Sigmoid colon (tissue), 7 donors: ENCODE measurements around the gene NTNG1. TPM values are rescaled to one million over a fixed set of nuclear protein-coding genes. Genes with fewer than 3 reads are reported as not detected.

Source experiments
- DNase-seq: peaks from one replicate; pipeline ENCODE4 v3.0.0-alpha.2; 2019
- H3K27ac ChIP-seq, 4 donors: fragments of 200-600 bp; sonication (generic); one replicate each; pipeline ENCODE4 v1.5.1; 2016 to 2019; ENCODE audit warnings: mild to moderate bottlenecking in 1 of 4
- H3K27me3 ChIP-seq, 3 donors: fragments of 200-600 bp; sonication (generic); one replicate each; pipeline ENCODE4 v1.5.1; 2019; ENCODE audit warnings: mild to moderate bottlenecking in 1 of 3
- H3K36me3 ChIP-seq, 4 donors: fragments of 200-600 bp; sonication (generic); one replicate each; pipeline ENCODE4 v1.5.1; 2016 to 2019
- H3K4me1 ChIP-seq, 4 donors: fragments of 200-600 bp; sonication (generic); one replicate each; pipeline ENCODE4 v1.5.1; 2017 to 2019
- H3K4me3 ChIP-seq, 4 donors: fragments of 200-600 bp; sonication (generic); one replicate each; pipeline ENCODE4 v1.5.1; 2017 to 2019; ENCODE audit warnings: mild to moderate bottlenecking in 2 of 4, moderate library complexity in 1 of 4
- H3K9me3 ChIP-seq, 4 donors: fragments of 200-600 bp in 3 of 4; sonication (generic) in 3 of 4; one replicate each; pipeline versions ENCODE4 v1.5.1 to v1.6.1; 2013 to 2019
- EP300 ChIP-seq, 4 donors: sonication (generic); formaldehyde crosslinking; IDR thresholded peaks; one replicate each; pipeline ENCODE4 v1.6.1; 2017; ENCODE audit warnings: antibody characterized with exemption in 4 of 4
- POLR2A ChIP-seq, 2 donors: fragments of 450-650 bp; IDR thresholded peaks; one replicate each; pipeline ENCODE4 v1.6.1; 2016; ENCODE audit warnings: antibody characterized with exemption in 2 of 2, mild to moderate bottlenecking in 2 of 2, moderate library complexity in 2 of 2
- POLR2AphosphoS5 ChIP-seq, 4 donors: sonication (generic); formaldehyde crosslinking; IDR thresholded peaks; one replicate each; pipeline ENCODE4 v1.6.1; 2017; ENCODE audit warnings: antibody characterized with exemption in 4 of 4
- WGBS, 2 donors: extraction: QIAGEN DNeasy Blood & Tissue Kit; methylation state at CpG; one replicate each; pipeline ENCODE4 v1.1.7; 2013; 5-methylcytosine and 5-hydroxymethylcytosine counted together
- intact Hi-C: fragments of 100-400 bp; cut with DNase I; formaldehyde crosslinking; loops from one replicate; pipeline ENCODE4 v1.15.1; 2023
- polyA plus RNA-seq, 3 donors: library from polyadenylated mRNA; stranded (reverse); fragments of 200-250 nt; gene quantifications; one replicate each; pipeline ENCODE4 v1.2.3, GENCODE V29; 2013
- small RNA-seq, 3 donors: library from RNA; depleted of rRNA; stranded (forward); fragments of <200 nt; gene quantifications; one replicate each; pipeline ENCODE3, GENCODE V24; 2016
- total RNA-seq, 4 donors: library from RNA; depleted of rRNA; stranded (reverse); fragments of >200 nt; gene quantifications; one replicate each; pipeline ENCODE4 v1.1.0, GENCODE V29; 2016
- TF ChIP-seq, protein P1 (sequence below), 4 experiments: fragments of 450-650 bp in 3 of 4; fragments of 200-600 bp in 1 of 4; IDR thresholded peaks; one replicate each; pipeline ENCODE4 v1.5.1; 2016 to 2019; ENCODE audit warnings: antibody characterized with exemption in 4 of 4, mild to moderate bottlenecking in 3 of 4, moderate library complexity in 2 of 4
- donor health status: healthy with polysubstance abuse.
- donor health status: Bipolar disorder and iron deficiency.
- donor health status: healthy.

The NTNG1 gene
- total and polyA plus RNA-seq, 7 donors, result under 0.01 to 32.5 (median 9.5) TPM; not detected in 1

DNA sequence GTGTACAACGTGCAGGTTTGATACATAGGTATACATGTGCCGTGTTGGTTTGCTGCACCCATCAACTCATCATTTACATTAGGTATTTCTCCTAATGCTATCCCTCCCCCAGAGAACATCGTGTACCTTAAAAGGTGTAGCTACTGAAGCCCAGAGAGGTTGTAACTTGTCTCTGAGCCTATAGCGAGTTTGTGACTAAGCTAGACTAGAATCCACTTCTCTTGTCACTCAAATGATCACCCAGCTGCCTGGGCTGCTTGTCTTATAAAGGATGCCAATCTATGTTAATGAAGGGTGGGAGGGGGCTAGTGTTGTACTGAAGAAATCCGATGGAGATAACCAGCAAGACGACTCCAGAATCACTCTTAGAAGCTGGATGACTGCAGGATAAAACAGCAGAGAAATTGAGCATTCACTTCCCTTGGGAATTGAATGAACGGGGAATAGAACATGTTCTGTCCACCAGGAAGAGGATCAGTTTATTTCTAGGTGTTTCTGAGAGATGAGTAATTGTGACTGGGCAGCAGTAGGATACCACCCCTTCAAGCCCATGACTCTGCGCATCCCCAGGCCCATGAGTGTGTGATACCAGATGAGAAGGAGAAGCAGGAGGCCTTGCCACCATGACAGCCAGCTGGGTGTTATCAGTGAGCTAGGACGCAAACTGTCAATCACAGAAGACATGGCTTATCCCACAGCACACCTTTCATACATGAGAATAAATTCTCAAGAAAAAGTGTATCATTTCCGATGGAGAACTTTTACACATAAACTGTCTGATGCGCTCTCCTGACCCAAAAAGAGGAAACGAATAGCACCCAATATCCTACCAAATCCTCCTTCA, 390.4 kb downstream of the NTNG1 start:
- TF ChIP-seq EP300 (IDR thresholded peaks at IDR 0.05), result no peak
- no peak for TF ChIP-seq POLR2AphosphoS5 (IDR thresholded peaks at IDR 0.05)
- 87 to 93% methylated on average over 12 of the region's 12 CpGs for whole genome bisulfite sequencing, 2 donors
- DNase-seq, result no peak
- H3K4me1 ChIP-seq, result peaks cover 0 to 48% (median 28%) of the 10 kb centered on the region in 4 donors
- no peaks in the 10 kb centered on the region for H3K9me3 ChIP-seq
- no peaks in the 10 kb centered on the region for H3K27me3 ChIP-seq
- intact Hi-C loops, result loop anchor here (5.0 to 10.0 kb wide), 3 partner anchors 156 to 476 kb away; partner anchors contain the start of gene PRMT6
- peak overlapping the region in 3 of 4 donors; percentile 53 to 61 (median 59) for H3K27ac ChIP-seq
- no peaks in the 10 kb centered on the region for H3K36me3 ChIP-seq
- no peak overlapping the region for H3K4me3 ChIP-seq

DNA sequence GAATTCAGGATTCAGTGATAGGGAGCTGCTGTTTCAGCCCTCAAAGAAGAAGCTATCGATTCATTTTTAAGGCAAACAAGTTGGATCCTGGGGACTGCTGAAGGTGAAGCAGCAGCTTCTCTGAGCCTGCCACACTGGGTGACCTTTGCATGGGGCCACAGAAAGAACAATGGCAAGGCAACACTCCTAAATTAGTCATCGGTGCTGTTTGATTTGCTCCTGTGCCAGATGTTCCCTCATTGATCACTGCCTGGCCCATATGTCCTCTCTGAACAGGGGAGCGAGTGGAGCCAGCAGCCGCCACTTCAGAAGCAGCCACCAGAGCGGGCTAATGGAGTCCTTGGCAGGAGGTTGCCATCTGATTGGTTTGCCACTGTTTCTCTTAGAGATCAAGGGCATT, 391.5 kb downstream of the NTNG1 start:
- intact Hi-C loops, result loop anchor here (5.0 to 10.0 kb wide), 3 partner anchors 155 to 478 kb away; partner anchors contain the start of gene PRMT6
- TF ChIP-seq, protein P1, sequence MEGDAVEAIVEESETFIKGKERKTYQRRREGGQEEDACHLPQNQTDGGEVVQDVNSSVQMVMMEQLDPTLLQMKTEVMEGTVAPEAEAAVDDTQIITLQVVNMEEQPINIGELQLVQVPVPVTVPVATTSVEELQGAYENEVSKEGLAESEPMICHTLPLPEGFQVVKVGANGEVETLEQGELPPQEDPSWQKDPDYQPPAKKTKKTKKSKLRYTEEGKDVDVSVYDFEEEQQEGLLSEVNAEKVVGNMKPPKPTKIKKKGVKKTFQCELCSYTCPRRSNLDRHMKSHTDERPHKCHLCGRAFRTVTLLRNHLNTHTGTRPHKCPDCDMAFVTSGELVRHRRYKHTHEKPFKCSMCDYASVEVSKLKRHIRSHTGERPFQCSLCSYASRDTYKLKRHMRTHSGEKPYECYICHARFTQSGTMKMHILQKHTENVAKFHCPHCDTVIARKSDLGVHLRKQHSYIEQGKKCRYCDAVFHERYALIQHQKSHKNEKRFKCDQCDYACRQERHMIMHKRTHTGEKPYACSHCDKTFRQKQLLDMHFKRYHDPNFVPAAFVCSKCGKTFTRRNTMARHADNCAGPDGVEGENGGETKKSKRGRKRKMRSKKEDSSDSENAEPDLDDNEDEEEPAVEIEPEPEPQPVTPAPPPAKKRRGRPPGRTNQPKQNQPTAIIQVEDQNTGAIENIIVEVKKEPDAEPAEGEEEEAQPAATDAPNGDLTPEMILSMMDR (IDR thresholded peaks at IDR 0.05), result no peak
- no peak for TF ChIP-seq EP300 (IDR thresholded peaks at IDR 0.05)
- no peak for TF ChIP-seq POLR2A (IDR thresholded peaks at IDR 0.05)
- no peak for TF ChIP-seq POLR2AphosphoS5 (IDR thresholded peaks at IDR 0.05)

More for the DNA sequence above, 391.5 kb downstream of the NTNG1 start:
- Histone ChIP-seq H3K27ac (no peak overlapping the region), H3K36me3 (no peaks in the 10 kb centered on the region), H3K27me3 (no peaks in the 10 kb centered on the region), H3K9me3 (no peaks in the 10 kb centered on the region), H3K4me1 (peaks cover 0 to 55% (median 32%) of the 10 kb centered on the region in 4 donors), H3K4me3 (no peak overlapping the region)
- 69 to 81% methylated on average over 5 of the region's 5 CpGs for WGBS, 2 donors
- no peak for DNase-seq

Small RNAs within 50 kb of the gene (small RNA-seq; reads per million reads assigned to genes)
- gene AC114491.1, result 0 to 0.43 (median 0) reads per million in 3 donors

Other genes starting within 250 kb of the NTNG1 start
- gene PRMT6, start 84.4 kb upstream of the NTNG1 start, total RNA-seq, result 10 to 100 TPM in 3 of 4 donors, 1 to 10 TPM in 1; 6.1 to 15.6 (median 11.9) TPM
- 10 to 100 TPM; 12.6 to 14.1 (median 13.4) TPM for gene PRMT6, start 84.4 kb upstream of the NTNG1 start, polyA plus RNA-seq